WERI-Rb-1 (cell line): ENCODE data around the gene MLIP.

Experiments
- DNase-seq: peaks from one replicate; pipeline ENCODE4 v3.0.0-alpha.2; 2020
- H3K27ac ChIP-seq: fragments of 250-450 bp; sonication (Bioruptor Pico); 2 replicates; pipeline ENCODE4 v1.5.1; 2020; ENCODE audit warnings: mild to moderate bottlenecking, moderate library complexity
- H3K27me3 ChIP-seq: fragments of 250-450 bp; sonication (Bioruptor Pico); 2 replicates; pipeline ENCODE4 v1.5.1; 2021; ENCODE audit warnings: mild to moderate bottlenecking, low read depth, moderate library complexity; ENCODE audit not compliant: insufficient read depth, severe bottlenecking
- H3K36me3 ChIP-seq: fragments of 250-450 bp; sonication (Bioruptor Pico); 2 replicates; pipeline ENCODE4 v1.5.1; 2020; ENCODE audit warnings: mild to moderate bottlenecking, moderate library complexity
- H3K4me3 ChIP-seq: 2 replicates; pipeline ENCODE4 v1.5.1; 2011; ENCODE audit warnings: low read depth, mild to moderate bottlenecking, control low read depth, low read length
- H3K9me3 ChIP-seq: fragments of 250-450 bp; sonication (Bioruptor Pico); 2 replicates; pipeline ENCODE4 v1.5.1; 2021; ENCODE audit warnings: mild to moderate bottlenecking, moderate library complexity; ENCODE audit not compliant: severe bottlenecking
- TF ChIP-seq, protein P1 (sequence below): IDR thresholded peaks from 2 replicates; pipeline ENCODE4 v1.5.1; 2011; ENCODE audit warnings: low read depth, mild to moderate bottlenecking, control low read depth, inconsistent platforms, low read length

Gene MLIP

DNA sequence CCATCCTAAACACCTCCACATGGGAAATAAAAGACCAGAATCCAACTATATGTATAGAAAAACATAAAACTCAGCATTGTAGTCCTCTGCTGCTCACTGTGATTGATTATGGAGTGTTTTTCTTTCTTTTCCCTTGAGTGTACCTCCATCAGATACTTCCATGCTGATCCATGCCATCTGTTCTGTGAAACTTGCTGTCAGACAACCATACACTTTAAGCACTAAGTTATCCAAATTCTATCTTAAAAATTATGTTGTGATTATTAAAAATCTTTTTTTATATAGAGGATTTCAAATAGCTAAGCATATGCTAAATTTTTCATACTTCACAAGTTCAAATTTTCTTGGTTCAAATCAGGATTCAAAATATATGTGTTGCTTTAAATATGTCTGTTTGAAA lies 105.1 kb downstream of the MLIP start:
- DNase-seq = no peak
- Histone ChIP-seq H3K36me3 (no peaks in the 10 kb centered on the region), H3K4me3 (no peak overlapping the region), H3K27ac (no peak overlapping the region), H3K9me3 (no peaks in the 10 kb centered on the region), H3K27me3 (peaks cover 38% of the 10 kb centered on the region)
- TF ChIP-seq, protein P1, sequence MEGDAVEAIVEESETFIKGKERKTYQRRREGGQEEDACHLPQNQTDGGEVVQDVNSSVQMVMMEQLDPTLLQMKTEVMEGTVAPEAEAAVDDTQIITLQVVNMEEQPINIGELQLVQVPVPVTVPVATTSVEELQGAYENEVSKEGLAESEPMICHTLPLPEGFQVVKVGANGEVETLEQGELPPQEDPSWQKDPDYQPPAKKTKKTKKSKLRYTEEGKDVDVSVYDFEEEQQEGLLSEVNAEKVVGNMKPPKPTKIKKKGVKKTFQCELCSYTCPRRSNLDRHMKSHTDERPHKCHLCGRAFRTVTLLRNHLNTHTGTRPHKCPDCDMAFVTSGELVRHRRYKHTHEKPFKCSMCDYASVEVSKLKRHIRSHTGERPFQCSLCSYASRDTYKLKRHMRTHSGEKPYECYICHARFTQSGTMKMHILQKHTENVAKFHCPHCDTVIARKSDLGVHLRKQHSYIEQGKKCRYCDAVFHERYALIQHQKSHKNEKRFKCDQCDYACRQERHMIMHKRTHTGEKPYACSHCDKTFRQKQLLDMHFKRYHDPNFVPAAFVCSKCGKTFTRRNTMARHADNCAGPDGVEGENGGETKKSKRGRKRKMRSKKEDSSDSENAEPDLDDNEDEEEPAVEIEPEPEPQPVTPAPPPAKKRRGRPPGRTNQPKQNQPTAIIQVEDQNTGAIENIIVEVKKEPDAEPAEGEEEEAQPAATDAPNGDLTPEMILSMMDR = no peak

DNA sequence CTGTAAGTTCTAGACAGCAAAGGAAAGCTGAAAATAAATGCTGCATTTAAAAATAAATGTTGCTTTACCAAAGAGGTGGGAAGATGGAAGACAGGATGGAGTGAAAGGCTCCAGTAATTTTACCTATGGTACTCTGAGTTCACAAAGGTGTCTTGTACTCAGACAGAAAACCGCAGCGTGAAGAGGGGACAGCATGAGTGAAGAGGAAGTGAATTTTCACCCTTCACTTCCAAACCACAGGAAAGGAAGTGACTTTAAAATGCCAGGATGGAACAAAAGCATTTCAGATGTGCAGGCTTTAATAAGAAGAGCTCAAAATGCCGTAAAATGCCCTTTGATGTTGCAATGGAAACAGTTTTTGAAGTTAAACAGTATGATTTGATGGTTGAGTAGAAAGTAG lies 105.8 kb downstream of the MLIP start:
- Histone ChIP-seq H3K36me3 (no peaks in the 10 kb centered on the region), H3K4me3 (no peak overlapping the region), H3K27me3 (peaks cover 33% of the 10 kb centered on the region), H3K9me3 (no peaks in the 10 kb centered on the region), H3K27ac (no peak overlapping the region)
- DNase-seq = no peak
- TF ChIP-seq, protein P1 = no peak

DNA sequence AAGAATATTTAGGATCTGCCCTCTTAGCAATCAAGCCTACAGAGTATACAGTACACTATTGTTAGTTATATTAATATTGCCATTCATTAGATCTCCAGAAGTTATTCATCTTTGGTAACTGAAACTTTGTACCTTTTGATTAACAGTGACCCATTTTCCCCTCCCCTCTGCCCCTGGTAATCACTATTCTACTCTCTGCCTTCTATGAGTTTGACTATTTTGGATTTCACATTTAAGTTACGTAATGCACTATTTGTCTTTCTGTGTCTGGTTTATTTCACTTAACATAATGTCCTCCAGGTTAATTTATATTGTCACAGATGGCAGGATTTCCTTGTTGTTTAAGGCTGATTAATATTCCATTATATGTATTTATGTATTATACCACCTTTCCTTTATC lies 111.0 kb downstream of the MLIP start:
- H3K4me3 ChIP-seq = no peak overlapping the region
- no peak for DNase-seq
- TF ChIP-seq, protein P1 = no peak
- no peak overlapping the region for H3K27ac ChIP-seq
- peaks cover 3% of the 10 kb centered on the region for H3K9me3 ChIP-seq
- H3K36me3 ChIP-seq = no peaks in the 10 kb centered on the region
- peaks cover 21% of the 10 kb centered on the region for H3K27me3 ChIP-seq

DNA sequence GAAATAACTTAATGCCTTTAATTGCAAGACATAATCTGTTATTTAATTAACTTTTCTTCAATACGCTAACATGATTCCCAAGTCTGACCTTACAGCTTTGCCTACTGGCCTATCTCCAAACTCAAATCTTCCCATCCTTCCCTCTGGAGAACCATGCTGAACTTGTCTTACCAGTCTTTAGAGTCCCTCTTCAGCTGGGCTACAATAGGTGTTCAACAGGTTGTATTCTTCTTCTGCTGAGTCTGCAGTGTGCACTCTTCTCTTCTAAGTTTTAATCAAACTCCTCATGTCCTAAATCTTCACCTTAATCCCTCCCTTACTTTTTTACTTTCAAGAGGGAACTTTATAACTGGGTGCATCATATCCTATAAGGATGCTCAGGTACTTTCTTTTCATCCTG lies 121.5 kb downstream of the MLIP start:
- DNase-seq = no peak
- peaks cover 44% of the 10 kb centered on the region for H3K27me3 ChIP-seq
- H3K27ac ChIP-seq = no peak overlapping the region
- no peaks in the 10 kb centered on the region for H3K36me3 ChIP-seq
- TF ChIP-seq, protein P1 = no peak
- no peak overlapping the region for H3K4me3 ChIP-seq
- H3K9me3 ChIP-seq = no peaks in the 10 kb centered on the region

DNA sequence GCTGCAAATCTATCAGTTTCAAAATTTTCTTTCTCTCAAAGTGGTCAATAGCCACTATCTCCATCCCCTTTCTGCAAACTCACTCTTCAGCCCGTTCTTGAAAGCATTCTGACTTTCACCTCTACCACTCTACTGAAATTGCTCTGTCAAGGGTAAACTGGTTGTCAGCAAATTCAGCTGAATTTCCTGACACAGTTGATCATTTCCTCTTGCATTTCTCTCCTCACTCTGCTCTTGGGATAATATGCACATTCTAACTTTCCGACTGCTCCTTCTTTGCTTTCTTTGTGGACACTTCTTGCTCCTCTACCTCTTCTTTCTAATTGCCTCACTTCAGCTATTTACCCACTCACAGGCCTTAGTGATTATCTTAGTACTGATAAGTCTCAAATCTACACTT lies 123.3 kb downstream of the MLIP start:
- TF ChIP-seq, protein P1 = no peak
- Histone ChIP-seq H3K36me3 (no peaks in the 10 kb centered on the region), H3K27me3 (peaks cover 35% of the 10 kb centered on the region), H3K9me3 (no peaks in the 10 kb centered on the region), H3K27ac (no peak overlapping the region), H3K4me3 (no peak overlapping the region)
- DNase-seq = no peak

DNA sequence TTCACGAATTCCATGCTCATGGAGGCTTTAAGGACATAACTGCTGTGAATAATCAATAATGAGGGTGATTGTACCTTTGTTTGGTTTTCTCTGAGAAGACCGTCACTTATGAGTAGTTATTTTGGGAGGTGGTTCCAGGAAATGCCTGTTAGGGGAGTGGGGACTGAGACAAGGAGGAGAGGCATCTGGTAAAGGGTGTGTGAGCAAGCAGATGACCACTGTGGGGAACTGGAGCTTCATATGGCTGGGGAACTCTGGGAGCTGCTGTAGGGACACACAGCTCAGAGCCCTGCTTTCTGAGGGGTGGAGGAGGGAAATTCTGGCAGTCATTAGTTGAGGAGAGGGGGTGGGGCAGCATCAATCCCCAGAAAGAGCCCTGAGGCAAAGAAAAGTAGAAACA lies 125.7 kb downstream of the MLIP start:
- no peaks in the 10 kb centered on the region for H3K36me3 ChIP-seq
- no peak for DNase-seq
- H3K27ac ChIP-seq = no peak overlapping the region
- H3K9me3 ChIP-seq = no peaks in the 10 kb centered on the region
- TF ChIP-seq, protein P1 = no peak
- H3K4me3 ChIP-seq = no peak overlapping the region
- peaks cover 43% of the 10 kb centered on the region for H3K27me3 ChIP-seq
